Neutrophil (primary cell): Measurements from ENCODE around the gene PAFAH1B2.

Experiments
- H3K27ac ChIP-seq: fragments of 200-600 bp; sonication (generic); 2 replicates; pipeline ENCODE4 v1.5.1; 2016; ENCODE audit warnings: mild to moderate bottlenecking, moderate library complexity
- H3K27me3 ChIP-seq: fragments of 200-600 bp; sonication (generic); 2 replicates; pipeline ENCODE4 v1.6.0; 2016; ENCODE audit warnings: mild to moderate bottlenecking
- H3K36me3 ChIP-seq: fragments of 200-600 bp; sonication (generic); 2 replicates; pipeline ENCODE4 v1.5.1; 2017
- H3K4me1 ChIP-seq, 2 experiments: fragments of 200-600 bp in 1 of 2; sonication (generic) in 1 of 2; 1 replicate in 1 of 2; 2 replicates in 1 of 2; pipeline versions ENCODE4 v1.5.1 to v1.6.1; 2013 to 2016; ENCODE audit warnings: low read depth in 1 of 2, low read length in 1 of 2, mild to moderate bottlenecking in 1 of 2, moderate library complexity in 1 of 2; ENCODE audit not compliant: control insufficient read depth in 1 of 2, insufficient read depth in 1 of 2
- H3K4me3 ChIP-seq, 2 experiments: fragments of 200-600 bp in 1 of 2; sonication (generic) in 1 of 2; 1 replicate in 1 of 2; 2 replicates in 1 of 2; pipeline ENCODE4 v1.5.1; 2013 to 2016; ENCODE audit warnings: low read depth in 1 of 2, low read length in 1 of 2, mild to moderate bottlenecking in 1 of 2, moderate library complexity in 1 of 2
- H3K9me3 ChIP-seq: fragments of 200-600 bp; sonication (generic); 2 replicates; pipeline ENCODE4 v1.5.1; 2016
- CTCF ChIP-seq: fragments of 200-600 bp; sonication (generic); IDR thresholded peaks from 2 replicates; pipeline ENCODE4 v1.5.1; 2016; ENCODE audit warnings: antibody characterized with exemption

PAFAH1B2 gene

GRCh38 chr11:117225553-117226170 is 81.6 kb downstream of the PAFAH1B2 start:
- H3K9me3 ChIP-seq: no peaks in the 10 kb centered on the region
- no peak for TF ChIP-seq CTCF
- peaks cover 0 to 1% of the 10 kb centered on the region in 2 experiments for H3K4me1 ChIP-seq
- H3K27me3 ChIP-seq: no peaks in the 10 kb centered on the region
- H3K4me3 ChIP-seq: no peak overlapping the region
- peaks cover 88% of the 10 kb centered on the region for H3K36me3 ChIP-seq
- no peak overlapping the region for H3K27ac ChIP-seq
